K562 (cell line): ENCODE data around the gene CDC42BPB. TPM values are rescaled to one million over a fixed set of nuclear protein-coding genes. Genes with fewer than 3 reads are reported as not detected.

Experiments used
- ATAC-seq: fragments of 200-7000 bp; cut with Tn5 transposase; 3 replicates; pipeline ENCODE4 v1.9.1; 2020; ENCODE audit warnings: moderate library complexity
- BruUV-seq: library from RNA; stranded (reverse); fragments of 400-500 nt; replicated peaks from 2 replicates; lab custom pipeline; 2021; lab: Mats Ljungman, UMichigan
- CTCF ChIA-PET: fragments of 300-600 bp; formaldehyde crosslinking; extraction: SDS; loops from one replicate; lab custom pipeline; 2021; ENCODE audit warnings: low intra/inter-chr PET ratio; lab: Yijun Ruan, JAX
- POLR2A ChIA-PET: fragments of 300-600, 350-650 bp; sonication (Branson Sonifier 250); formaldehyde crosslinking; extraction: SDS; loops from one replicate; lab custom pipeline; 2021; ENCODE audit warnings: antibody characterized with exemption, inconsistent platforms; lab: Yijun Ruan, JAX
- DNase-seq, 4 experiments: peaks; one replicate each; pipeline versions ENCODE4 v3.0.0 to v3.0.0-alpha.2; 2011 to 2018; ENCODE audit warnings: low spot score in 3 of 4, mixed read lengths in 3 of 4; ENCODE audit errors: extremely low read depth in 1 of 4
- FAIRE-seq: peaks from 2 replicates; lab custom pipeline; 2011; peaks lifted over from hg19 to GRCh38; lab: Jason Lieb, UNC
- H2AFZ ChIP-seq: 2 replicates; pipeline ENCODE4 v1.6.0; 2011; ENCODE audit warnings: low read depth, low read length, control low read depth, inconsistent platforms
- H3K27ac ChIP-seq: fragments of 200-600 bp; 3 replicates; pipeline ENCODE4 v1.8.0; 2011; ENCODE audit warnings: low read depth, mild to moderate bottlenecking, control low read depth, inconsistent platforms, low read length, moderate library complexity, mixed read lengths; ENCODE audit errors: extremely low read depth
- H3K27me3 ChIP-seq, 2 experiments: fragments of 300-600 bp in 1 of 2; 2 replicates in 1 of 2; 3 replicates in 1 of 2; pipeline versions ENCODE4 v1.6.0 to v1.8.0; 2011; ENCODE audit warnings: inconsistent platforms in 2 of 2, low read length in 2 of 2, mild to moderate bottlenecking in 1 of 2, mixed read lengths in 1 of 2, moderate library complexity in 1 of 2; ENCODE audit not compliant: control insufficient read depth in 2 of 2, insufficient read depth in 2 of 2
- H3K36me3 ChIP-seq: fragments of 300-600 bp; 3 replicates; pipeline ENCODE4 v1.8.0; 2011; ENCODE audit warnings: mild to moderate bottlenecking, low read length, inconsistent platforms; ENCODE audit not compliant: control insufficient read depth, insufficient read depth
- H3K4me1 ChIP-seq, 2 experiments: fragments of 200-600 bp in 1 of 2; replicated peaks in 1 of 2; 2 replicates in 1 of 2; 3 replicates in 1 of 2; pipeline versions ENCODE4 v1.5.1 to v1.8.0; 2011; ENCODE audit warnings: inconsistent platforms in 2 of 2, low read length in 2 of 2, mild to moderate bottlenecking in 1 of 2, mixed read lengths in 1 of 2, moderate library complexity in 1 of 2; ENCODE audit not compliant: control insufficient read depth in 2 of 2, insufficient read depth in 2 of 2
- H3K4me2 ChIP-seq: 2 replicates; pipeline ENCODE4 v1.6.1; 2011; ENCODE audit warnings: low read length, control low read depth, inconsistent platforms, mixed read lengths; ENCODE audit not compliant: insufficient read depth
- H3K4me3 ChIP-seq: fragments of 200-600 bp; sonication (generic), shearing (Covaris generic); 2 replicates; pipeline ENCODE4 v1.5.1; 2016; ENCODE audit warnings: control low read depth, inconsistent platforms
- H3K79me2 ChIP-seq: fragments of 200-600 bp; 3 replicates; pipeline ENCODE4 v1.8.0; 2011; ENCODE audit warnings: low read length, inconsistent platforms; ENCODE audit not compliant: control insufficient read depth, insufficient read depth
- H3K9ac ChIP-seq, 2 experiments: 2 replicates each; pipeline versions ENCODE4 v1.6.0 to v1.6.1; 2011; ENCODE audit warnings: low read depth in 2 of 2, low read length in 2 of 2, control low read depth in 1 of 2, inconsistent platforms in 1 of 2, mild to moderate bottlenecking in 1 of 2, mixed read lengths in 1 of 2; ENCODE audit not compliant: insufficient read depth in 1 of 2
- H3K9me1 ChIP-seq: one replicate; pipeline ENCODE4 v1.6.0; 2011; ENCODE audit warnings: inconsistent platforms, mild to moderate bottlenecking, low read length, moderate library complexity; ENCODE audit not compliant: control insufficient read depth, insufficient read depth
- H3K9me3 ChIP-seq: replicated peaks from 2 replicates; pipeline ENCODE4 v1.5.1; 2011; ENCODE audit warnings: low read depth, low read length, inconsistent platforms; ENCODE audit not compliant: control insufficient read depth, insufficient read depth
- H4K20me1 ChIP-seq: replicated peaks from 2 replicates; pipeline ENCODE4 v1.6.1; 2011; ENCODE audit warnings: low read length, inconsistent platforms, mixed read lengths; ENCODE audit not compliant: control insufficient read depth, insufficient read depth
- CEBPG ChIP-seq, 3 experiments: fragments of 200-800 bp in 1 of 3; sonication (Bioruptor generic) in 1 of 3; sonication (generic) in 1 of 3; formaldehyde crosslinking in 1 of 3; IDR thresholded peaks in 2 of 3; conservative IDR thresholded peaks in 1 of 3; 2 replicates each; pipeline versions ENCODE4 v1.6.1 to v1.8.0; 2016 to 2022; ENCODE audit warnings: missing compliant biosample characterization in 2 of 3, missing genetic modification characterization in 2 of 3, mild to moderate bottlenecking in 1 of 3, missing genetic modification reagents in 1 of 3
- FOXA3 ChIP-seq, 2 experiments: fragments of 450-650 bp in 1 of 2; sonication (generic) in 1 of 2; formaldehyde crosslinking; IDR thresholded peaks in 1 of 2; conservative IDR thresholded peaks in 1 of 2; 2 replicates each; pipeline versions ENCODE4 v1.4.0 to v1.8.0; 2020 to 2022; ENCODE audit warnings: mild to moderate bottlenecking in 2 of 2, missing genetic modification reagents in 1 of 2
- PURB ChIP-seq: sonication (generic); formaldehyde crosslinking; IDR thresholded peaks from 2 replicates; pipeline ENCODE4 v1.9.0; 2021; ENCODE audit warnings: low read depth, mild to moderate bottlenecking, missing genetic modification reagents
- SAP30 ChIP-seq: fragments of 200-600 bp; sonication (generic); IDR thresholded peaks from 2 replicates; pipeline ENCODE4 v1.6.1; 2012; ENCODE audit warnings: borderline replicate concordance, low read depth, mild to moderate bottlenecking, moderate library complexity, low read length, control low read depth, inconsistent platforms; ENCODE audit not compliant: insufficient read depth, poor library complexity, severe bottlenecking
- ZFP36 ChIP-seq: fragments of 150-350 bp; IDR thresholded peaks from 2 replicates; pipeline ENCODE4 v1.6.1; 2018; ENCODE audit warnings: low read length, low read depth; ENCODE audit not compliant: partially characterized antibody
- ZKSCAN3 ChIP-seq: fragments of 250-450 bp; sonication (Bioruptor Pico); IDR thresholded peaks from 2 replicates; pipeline ENCODE4 v1.4.0; 2020
- ZNF699 ChIP-seq: fragments of 250-450 bp; sonication (Bioruptor Pico); IDR thresholded peaks from 2 replicates; pipeline ENCODE4 v1.8.0; 2021; ENCODE audit warnings: mild to moderate bottlenecking, moderate library complexity; ENCODE audit not compliant: insufficient replicate concordance
- WGBS: fragments of 100-300 bp; shearing (Covaris generic); methylation state at CpG from one replicate; pipeline ENCODE4 v1.1.6; 2016; ENCODE audit warnings: low coverage, mixed read lengths; ENCODE audit not compliant: insufficient coverage; ENCODE audit errors: missing lambda C conversion rate; 5-methylcytosine and 5-hydroxymethylcytosine counted together
- in situ Hi-C: fragments of 300-500 bp; cut with MboI; formaldehyde crosslinking; loops from 4 replicates; pipeline ENCODE4 v1.15.0; 2018; ENCODE audit warnings: inconsistent platforms, mixed read lengths
- intact Hi-C: fragments of 100-400 bp; cut with micrococcal nuclease; formaldehyde crosslinking; loops from 2 replicates; pipeline ENCODE4 v1.14.2; 2022
- polyA plus RNA-seq, 8 experiments: library from polyadenylated mRNA; depleted of rRNA in 4 of 8; stranded (reverse) in 5 of 8; unstranded in 3 of 8; fragments of >200 nt; fragmentation: Nextera tagmentation in 2 of 8; fragmentation: Illumina TruSeq in 1 of 8; extraction: Ambion mirVana in 2 of 8; extraction: Trizol in 1 of 8; gene quantifications; 2 replicates each; pipeline versions ENCODE4 v1.2.1 to v1.2.3, GENCODE V29; 2011 to 2014; ENCODE audit warnings: inconsistent platforms in 1 of 8, missing spikeins in 1 of 8
- total RNA-seq, 7 experiments: library from RNA; depleted of rRNA in 6 of 7; stranded (reverse); fragments of >200 nt in 6 of 7; fragmentation: Illumina TruSeq in 2 of 7; extraction: Trizol in 2 of 7; gene quantifications; 2 replicates each; pipeline versions ENCODE4 v1.2.1 to v1.2.3, GENCODE V29; 2011 to 2021; ENCODE audit warnings: low replicate concordance in 1 of 7
- TF ChIP-seq, protein P1 (sequence below): fragments of 450-650 bp; formaldehyde crosslinking; IDR thresholded peaks from 2 replicates; pipeline ENCODE4 v1.4.0; 2020; ENCODE audit warnings: mild to moderate bottlenecking, moderate library complexity
- TF ChIP-seq, protein P2 (sequence below): fragments of 250-450 bp; sonication (Bioruptor Pico); IDR thresholded peaks from 2 replicates; pipeline ENCODE4 v1.8.0; 2021; ENCODE audit warnings: moderate library complexity, mild to moderate bottlenecking, inconsistent platforms

CDC42BPB gene
- total and polyA plus RNA-seq, 9 of the 15 experiments (the other 6 are each of a cell fraction or from before 2014, with no cell fraction given): 0.07 to 24.3 (median 12.6) TPM

DNA sequence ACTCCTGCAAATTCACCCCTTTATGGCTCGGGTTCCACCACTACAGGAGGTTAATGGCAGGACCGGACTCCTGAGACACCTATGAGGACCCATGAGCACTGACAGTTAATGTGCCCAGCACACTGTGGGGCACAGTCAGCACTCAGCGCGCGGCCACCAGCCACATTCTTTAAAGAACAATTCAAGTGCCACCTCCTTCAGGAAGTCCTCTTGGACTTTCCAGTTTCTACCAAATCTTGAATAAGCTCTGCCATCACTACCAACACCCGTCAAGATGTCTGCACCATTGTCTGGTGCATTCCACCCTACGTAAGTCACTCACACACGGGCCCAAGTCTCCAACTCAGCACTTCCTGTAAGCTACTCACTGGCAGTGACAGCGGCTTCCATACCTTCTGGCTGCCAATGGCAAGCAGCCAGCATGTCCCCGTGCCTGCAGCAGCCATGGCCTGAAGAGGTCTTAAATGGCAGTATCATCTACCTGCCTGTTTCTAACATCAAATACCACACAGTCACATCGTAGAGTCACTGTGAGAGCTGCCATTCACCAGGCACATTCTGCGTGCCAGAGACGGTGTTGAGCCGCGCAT is 48.5 kb downstream of the CDC42BPB start:
- Histone ChIP-seq H3K27me3 (no peaks in the 10 kb centered on the region), H3K27ac (no peak overlapping the region), H3K9ac (0 out of 4 replicates have a peak overlapping the region, but pooled peaks of 1 of the 2 experiments have one; percentile 9), H2AFZ (no peak overlapping the region), H3K79me2 (no peaks in the 10 kb centered on the region), H3K4me2 (no peak overlapping the region), H3K4me1 (peaks cover 7 to 21% of the 10 kb centered on the region in 2 experiments; a peak in 4 of 5 replicates), H3K9me1 (no peaks in the 10 kb centered on the region), H4K20me1 (no peaks in the 10 kb centered on the region), H3K9me3 (no peaks in the 10 kb centered on the region), H3K4me3 (no peak overlapping the region), H3K36me3 (0 out of 3 replicates have a peak, but pooled peaks cover 3% of the 10 kb centered on the region)
- ATAC-seq (no peak), FAIRE-seq (no peak), DNase-seq (no peak)
- ChIA-PET POLR2A (interaction anchor here (0.7 kb wide), 1 partner anchor 619 kb away, joined by 4 read pairs; no protein-coding TSS in a partner anchor), CTCF (no interaction called here)
- BruUV-seq: no TSS peak
- intact Hi-C loops: no loop called here
- WGBS: 79% methylated on average over 7 of the region's 15 CpGs
- in situ Hi-C loops: no loop called here
- TF ChIP-seq, protein P1, sequence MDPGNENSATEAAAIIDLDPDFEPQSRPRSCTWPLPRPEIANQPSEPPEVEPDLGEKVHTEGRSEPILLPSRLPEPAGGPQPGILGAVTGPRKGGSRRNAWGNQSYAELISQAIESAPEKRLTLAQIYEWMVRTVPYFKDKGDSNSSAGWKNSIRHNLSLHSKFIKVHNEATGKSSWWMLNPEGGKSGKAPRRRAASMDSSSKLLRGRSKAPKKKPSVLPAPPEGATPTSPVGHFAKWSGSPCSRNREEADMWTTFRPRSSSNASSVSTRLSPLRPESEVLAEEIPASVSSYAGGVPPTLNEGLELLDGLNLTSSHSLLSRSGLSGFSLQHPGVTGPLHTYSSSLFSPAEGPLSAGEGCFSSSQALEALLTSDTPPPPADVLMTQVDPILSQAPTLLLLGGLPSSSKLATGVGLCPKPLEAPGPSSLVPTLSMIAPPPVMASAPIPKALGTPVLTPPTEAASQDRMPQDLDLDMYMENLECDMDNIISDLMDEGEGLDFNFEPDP (CRISPR knock-in tag): no peak
- peak; percentile 52 for TF ChIP-seq ZFP36

DNA sequence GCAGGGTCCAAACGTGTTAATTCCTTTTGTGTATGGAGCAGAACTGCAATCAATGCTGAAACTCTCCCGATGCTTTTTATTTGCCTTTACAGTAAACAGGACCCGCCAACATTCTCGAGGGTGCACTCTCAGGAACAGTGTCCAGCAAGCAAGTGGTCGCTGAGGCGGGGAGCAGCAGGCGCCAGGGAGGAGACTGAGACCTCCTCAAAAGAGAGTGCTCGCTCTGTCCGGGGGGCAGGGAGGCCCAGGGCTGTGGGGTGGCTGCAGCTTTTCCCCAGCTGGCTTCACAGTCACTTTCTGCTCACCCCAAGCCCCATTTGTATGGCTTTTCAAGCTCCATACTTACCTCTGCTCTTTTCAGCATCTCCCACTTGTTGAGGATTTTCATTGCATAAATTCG is 49.2 kb downstream of the CDC42BPB start:
- H3K9me1 ChIP-seq: no peaks in the 10 kb centered on the region
- H3K4me2 ChIP-seq: no peak overlapping the region
- H3K9ac ChIP-seq: no peak overlapping the region
- FAIRE-seq (no peak), ATAC-seq (no peak), DNase-seq (no peak)
- no peaks in the 10 kb centered on the region for H3K27me3 ChIP-seq
- CTCF ChIA-PET: no interaction called here
- no peaks in the 10 kb centered on the region for H3K79me2 ChIP-seq
- no peak overlapping the region for H3K4me3 ChIP-seq
- H2AFZ ChIP-seq: no peak overlapping the region
- H4K20me1 ChIP-seq: no peaks in the 10 kb centered on the region
- WGBS: 63% methylated on average over 5 of the region's 10 CpGs
- no TSS peak for BruUV-seq
- peaks cover 7 to 19% of the 10 kb centered on the region in 2 experiments; a peak in 4 of 5 replicates for H3K4me1 ChIP-seq
- POLR2A ChIA-PET: interaction anchor here (0.7 kb wide), 1 partner anchor 618 kb away, joined by 4 read pairs; no protein-coding TSS in a partner anchor
- in situ Hi-C loops (no loop called here), intact Hi-C loops (no loop called here)
- no peak overlapping the region for H3K27ac ChIP-seq
- H3K9me3 ChIP-seq: no peaks in the 10 kb centered on the region
- H3K36me3 ChIP-seq: 0 out of 3 replicates have a peak, but pooled peaks cover 3% of the 10 kb centered on the region
- no peak for TF ChIP-seq ZNF699
- TF ChIP-seq FOXA3 (CRISPR knock-in tag; conservative IDR thresholded peaks at IDR 0.05 in 1 of 2, IDR thresholded peaks at IDR 0.05 in 1 of 2): no peak
- no peak for TF ChIP-seq PURB
- TF ChIP-seq CEBPG (CRISPR knock-in tag; IDR thresholded peaks at IDR 0.05): no peak
- TF ChIP-seq CEBPG (tag; conservative IDR thresholded peaks at IDR 0.05 in 1 of 2, IDR thresholded peaks at IDR 0.05 in 1 of 2): no peak
- TF ChIP-seq, protein P2, sequence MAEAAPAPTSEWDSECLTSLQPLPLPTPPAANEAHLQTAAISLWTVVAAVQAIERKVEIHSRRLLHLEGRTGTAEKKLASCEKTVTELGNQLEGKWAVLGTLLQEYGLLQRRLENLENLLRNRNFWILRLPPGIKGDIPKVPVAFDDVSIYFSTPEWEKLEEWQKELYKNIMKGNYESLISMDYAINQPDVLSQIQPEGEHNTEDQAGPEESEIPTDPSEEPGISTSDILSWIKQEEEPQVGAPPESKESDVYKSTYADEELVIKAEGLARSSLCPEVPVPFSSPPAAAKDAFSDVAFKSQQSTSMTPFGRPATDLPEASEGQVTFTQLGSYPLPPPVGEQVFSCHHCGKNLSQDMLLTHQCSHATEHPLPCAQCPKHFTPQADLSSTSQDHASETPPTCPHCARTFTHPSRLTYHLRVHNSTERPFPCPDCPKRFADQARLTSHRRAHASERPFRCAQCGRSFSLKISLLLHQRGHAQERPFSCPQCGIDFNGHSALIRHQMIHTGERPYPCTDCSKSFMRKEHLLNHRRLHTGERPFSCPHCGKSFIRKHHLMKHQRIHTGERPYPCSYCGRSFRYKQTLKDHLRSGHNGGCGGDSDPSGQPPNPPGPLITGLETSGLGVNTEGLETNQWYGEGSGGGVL (CRISPR knock-in tag): no peak
- TF ChIP-seq ZKSCAN3 (CRISPR knock-in tag): no peak
- TF ChIP-seq SAP30: no peak
